ENCODE data around the gene ITPRIPL2.

The ITPRIPL2 gene

GRCh38 chr16:19168371-19169081 is 54.8 kb downstream of the ITPRIPL2 start:
- no peaks in the 10 kb centered on the region for H3K36me3 ChIP-seq (ENCODE audit: control insufficient read depth, insufficient read depth, low read length)
- peak overlapping the region; percentile 94 for H3K4me2 ChIP-seq (ENCODE audit: low read length)
- H3K27ac ChIP-seq, result peak overlapping the region; percentile 82
- peak overlapping the region; percentile 99 for H2AFZ ChIP-seq
- H3K9ac ChIP-seq, result peak overlapping the region; percentile 63
- H3K9me3 ChIP-seq (ENCODE audit: control insufficient read depth, low read length), result no peaks in the 10 kb centered on the region
- H3K79me2 ChIP-seq, result no peaks in the 10 kb centered on the region
- peak overlapping the region; percentile 79 for H3K4me3 ChIP-seq (ENCODE audit: low read depth, low read length)
- peaks cover 6% of the 10 kb centered on the region for H3K4me1 ChIP-seq
- TF ChIP-seq CTCF (IDR thresholded peaks at IDR 0.05), result no peak
- H3K27me3 ChIP-seq (ENCODE audit: control insufficient read depth, insufficient read depth, low read length), result no peaks in the 10 kb centered on the region

- H3K27ac ChIP-seq, result peak overlapping the region; percentile 82
- no peaks in the 10 kb centered on the region for H3K27me3 ChIP-seq (ENCODE audit: control insufficient read depth, insufficient read depth, low read length)
- TF ChIP-seq CTCF (IDR thresholded peaks at IDR 0.05), result no peak
- H3K4me1 ChIP-seq, result peaks cover 6% of the 10 kb centered on the region
- peak overlapping the region; percentile 79 for H3K4me3 ChIP-seq (ENCODE audit: low read depth, low read length)
- H3K36me3 ChIP-seq (ENCODE audit: control insufficient read depth, insufficient read depth, low read length), result no peaks in the 10 kb centered on the region
- H3K4me2 ChIP-seq (ENCODE audit: low read length), result peak overlapping the region; percentile 94
- H3K9ac ChIP-seq, result no peak overlapping the region
- H2AFZ ChIP-seq, result peak overlapping the region; percentile 99
- no peaks in the 10 kb centered on the region for H3K79me2 ChIP-seq
- no peaks in the 10 kb centered on the region for H3K9me3 ChIP-seq (ENCODE audit: control insufficient read depth, low read length)
These were observed 55.4 kb downstream of the ITPRIPL2 start for GRCh38 chr16:19169082-19169639.

- no peaks in the 10 kb centered on the region for H3K27me3 ChIP-seq (ENCODE audit: control insufficient read depth, insufficient read depth, low read length)
- H3K79me2 ChIP-seq, result no peaks in the 10 kb centered on the region
- H3K9ac ChIP-seq, result no peak overlapping the region
- H3K27ac ChIP-seq, result no peak overlapping the region
- H3K4me2 ChIP-seq (ENCODE audit: low read length), result no peak overlapping the region
- H3K36me3 ChIP-seq (ENCODE audit: control insufficient read depth, insufficient read depth, low read length), result no peaks in the 10 kb centered on the region
- H2AFZ ChIP-seq, result no peak overlapping the region
- peaks cover 6% of the 10 kb centered on the region for H3K4me1 ChIP-seq
- no peaks in the 10 kb centered on the region for H3K9me3 ChIP-seq (ENCODE audit: control insufficient read depth, low read length)
- H3K4me3 ChIP-seq (ENCODE audit: low read depth, low read length), result no peak overlapping the region
- no peak for TF ChIP-seq CTCF (IDR thresholded peaks at IDR 0.05)
These were observed 56.4 kb downstream of the ITPRIPL2 start for GRCh38 chr16:19170043-19170655.

All from parathyroid adenoma (tissue), 2 donors.